Activated B cell treated with CpG ODN at 0.5 μM for 24 hours (primary cell): ENCODE data around the gene TEAD3. TPM values are rescaled to one million over a fixed set of nuclear protein-coding genes. Genes with fewer than 3 reads are reported as not detected.

Source experiments
- ATAC-seq: fragments of 200-7000 bp; cut with Tn5 transposase; one replicate; pipeline ENCODE4 v1.10.0; 2021; ENCODE audit warnings: low read depth, mild to moderate bottlenecking, moderate library complexity
- CTCF ChIA-PET: fragments of 350-600 bp; sonication (Branson Sonifier 250); formaldehyde crosslinking; loops from one replicate; lab custom pipeline; 2021; ENCODE audit warnings: antibody characterized with exemption; lab: Charles Lee
- POLR2A ChIA-PET: fragments of 350-600 bp; sonication (Branson Sonifier 250); formaldehyde crosslinking; loops from one replicate; lab custom pipeline; 2021; ENCODE audit warnings: antibody characterized with exemption; lab: Charles Lee
- DNase-seq: peaks from one replicate; pipeline ENCODE4 v3.0.0; 2022
- H3K27ac Mint-ChIP-seq: one replicate; pipeline ENCODE4 v1.8.0; 2020; ENCODE audit warnings: mixed read lengths
- H3K27me3 Mint-ChIP-seq: one replicate; pipeline ENCODE4 v1.8.0; 2021; ENCODE audit warnings: mixed read lengths
- H3K36me3 Mint-ChIP-seq: one replicate; pipeline ENCODE4 v1.8.0; 2021; ENCODE audit warnings: low read depth, mixed read lengths
- H3K4me1 Mint-ChIP-seq: one replicate; pipeline ENCODE4 v1.8.0; 2021; ENCODE audit warnings: mixed read lengths
- H3K4me3 Mint-ChIP-seq: one replicate; pipeline ENCODE4 v1.8.0; 2020; ENCODE audit warnings: mild to moderate bottlenecking, mixed read lengths
- H3K9me3 Mint-ChIP-seq: one replicate; pipeline ENCODE4 v1.8.0; 2020; ENCODE audit warnings: mixed read lengths
- CTCF ChIP-seq: fragments of 200-600 bp; IDR thresholded peaks from one replicate; pipeline ENCODE4 v1.8.0; 2022; ENCODE audit warnings: antibody characterized with exemption, mild to moderate bottlenecking
- intact Hi-C: fragments of 100-400 bp; cut with micrococcal nuclease; formaldehyde crosslinking; loops from one replicate; pipeline ENCODE4 v1.15.1; 2024
- total RNA-seq: library from RNA; stranded (reverse); gene quantifications from 2 replicates; pipeline ENCODE4 v1.2.3, GENCODE V29; 2022

Gene TEAD3
- total RNA-seq, 1 donor from 2014 or later = 0.13 TPM

DNA sequence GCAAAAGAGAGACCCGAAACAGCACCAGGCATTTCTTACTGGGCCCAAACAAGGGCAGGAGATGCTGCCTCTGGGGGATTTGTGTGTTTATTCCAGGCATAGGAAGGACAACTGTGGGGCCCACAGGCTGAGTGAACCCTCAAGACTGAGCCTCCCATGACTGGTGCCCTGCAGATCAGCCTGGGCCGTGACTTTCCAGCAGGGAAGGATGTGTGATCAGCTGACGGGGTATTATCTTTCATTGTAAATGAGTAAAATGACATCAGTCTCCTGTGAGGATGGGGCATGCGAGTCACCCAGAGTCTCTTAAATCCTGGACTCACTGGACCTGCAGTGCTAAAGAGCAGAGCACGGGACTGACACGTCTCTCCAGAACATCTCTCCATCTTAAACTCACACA lies 3.9 kb upstream of the TEAD3 start:
- POLR2A ChIA-PET = no interaction called here
- H3K9me3 Mint-ChIP-seq = no peaks in the 10 kb centered on the region
- intact Hi-C loops = no loop called here
- H3K4me1 Mint-ChIP-seq = peaks cover 10% of the 10 kb centered on the region
- no peak for DNase-seq
- no peak overlapping the region for H3K4me3 Mint-ChIP-seq
- CTCF ChIA-PET = no interaction called here
- ATAC-seq = no peak
- no peaks in the 10 kb centered on the region for H3K36me3 Mint-ChIP-seq
- TF ChIP-seq CTCF = no peak
- H3K27ac Mint-ChIP-seq = no peak overlapping the region
- peaks cover 29% of the 10 kb centered on the region for H3K27me3 Mint-ChIP-seq

DNA sequence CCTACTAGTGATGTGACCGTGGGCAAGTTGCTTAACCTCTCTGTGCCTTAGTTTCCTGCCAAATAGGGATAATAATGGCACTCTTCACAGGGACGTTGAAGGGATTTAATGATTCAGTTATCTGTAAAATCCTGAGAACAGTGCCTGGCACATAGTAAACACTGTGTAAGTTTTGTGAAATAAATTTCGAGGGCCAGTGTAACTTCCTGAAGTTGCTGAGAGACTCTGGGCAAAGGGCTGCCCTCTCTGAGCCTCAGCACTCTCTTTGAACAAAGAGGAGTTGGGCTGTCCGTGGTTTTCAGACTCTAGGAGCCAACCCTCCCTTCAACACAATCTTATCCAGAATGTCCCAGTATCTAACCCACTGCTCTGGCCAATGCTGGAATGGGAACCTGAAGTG lies 2.5 kb upstream of the TEAD3 start:
- DNase-seq (no peak), ATAC-seq (no peak)
- no peaks in the 10 kb centered on the region for H3K36me3 Mint-ChIP-seq
- ChIA-PET CTCF (interaction anchor here (1.2 kb wide), 1 partner anchor 52 kb away, joined by 4 read pairs; no protein-coding TSS in a partner anchor), POLR2A (no interaction called here)
- intact Hi-C loops = no loop called here
- no peak for TF ChIP-seq CTCF
- no peak overlapping the region for H3K27ac Mint-ChIP-seq
- H3K4me1 Mint-ChIP-seq = peaks cover 10% of the 10 kb centered on the region
- no peaks in the 10 kb centered on the region for H3K9me3 Mint-ChIP-seq
- H3K4me3 Mint-ChIP-seq = no peak overlapping the region
- H3K27me3 Mint-ChIP-seq = peaks cover 31% of the 10 kb centered on the region

GRCh38 chr6:35498422-35499067 lies 1.7 kb upstream of the TEAD3 start:
- TF ChIP-seq CTCF = no peak
- no peaks in the 10 kb centered on the region for H3K36me3 Mint-ChIP-seq
- H3K27me3 Mint-ChIP-seq = peaks cover 31% of the 10 kb centered on the region
- ChIA-PET POLR2A (interaction anchor here (1.7 to 2.2 kb wide), 2 partner anchors 26 to 27 kb away, joined by 7 to 8 read pairs; no protein-coding TSS in a partner anchor), CTCF (no interaction called here)
- peak overlapping the region; percentile 76 for H3K4me3 Mint-ChIP-seq
- H3K9me3 Mint-ChIP-seq = no peaks in the 10 kb centered on the region
- ATAC-seq (no peak), DNase-seq (no peak)
- H3K27ac Mint-ChIP-seq = no peak overlapping the region
- H3K4me1 Mint-ChIP-seq = peaks cover 14% of the 10 kb centered on the region
- intact Hi-C loops = no loop called here

DNA sequence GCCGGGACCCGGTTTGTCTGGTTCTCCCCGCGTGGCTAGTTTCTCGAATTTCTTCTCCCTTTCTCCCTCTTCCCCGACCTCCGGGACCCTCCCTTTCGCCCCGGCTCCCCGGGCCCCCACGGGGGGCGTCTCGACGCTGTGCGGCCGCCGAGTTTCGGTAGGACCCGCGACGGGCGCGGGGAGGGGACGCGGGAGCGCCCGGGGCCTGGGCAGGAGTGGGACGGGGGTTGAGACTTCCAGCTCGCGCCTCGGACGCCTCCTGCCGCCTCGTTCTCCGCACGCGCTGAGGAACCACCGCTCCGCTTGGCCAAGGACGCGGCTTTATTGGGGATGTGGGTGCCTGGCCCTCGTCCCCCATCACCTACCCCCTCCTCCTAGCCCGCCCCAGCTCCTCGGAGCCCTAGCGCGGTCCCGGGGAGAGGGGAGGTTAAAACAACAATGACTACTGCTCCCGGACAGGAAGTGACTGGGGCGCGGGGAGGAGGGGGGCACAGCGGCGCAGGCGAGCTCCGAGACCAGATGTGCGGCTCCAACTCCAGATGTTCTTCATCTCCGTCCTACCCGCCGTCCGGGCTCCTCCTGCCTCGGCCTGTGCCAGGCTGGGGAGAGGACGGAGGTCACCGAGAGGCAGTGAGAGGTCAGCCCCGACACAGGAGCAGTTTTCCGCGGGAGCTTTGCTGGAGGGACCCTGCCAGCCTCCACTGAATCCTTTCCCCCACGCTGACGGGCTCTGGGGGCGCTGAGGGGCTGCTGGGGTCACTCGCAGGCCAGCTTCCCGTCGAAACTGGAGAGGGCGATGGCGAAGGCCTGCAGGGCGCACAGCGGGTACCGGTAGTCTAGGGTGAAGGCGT lies 917 bp upstream of the TEAD3 start:
- H3K36me3 Mint-ChIP-seq = no peaks in the 10 kb centered on the region
- H3K4me1 Mint-ChIP-seq = peaks cover 14% of the 10 kb centered on the region
- no peak overlapping the region for H3K27ac Mint-ChIP-seq

More for the DNA sequence above, 917 bp upstream of the TEAD3 start:
- Mint-ChIP-seq H3K9me3 (no peaks in the 10 kb centered on the region), H3K4me3 (peak overlapping the region; percentile 76), H3K27me3 (peaks cover 32% of the 10 kb centered on the region)
- ChIA-PET CTCF (no interaction called here), POLR2A (interaction anchor here (0.5 to 2.3 kb wide), 5 partner anchors 19 to 92 kb away, joined by 3 to 16 read pairs (median 7); partner anchors contain the start of gene RPL10A)
- intact Hi-C loops = loop anchor here (1.0 kb wide), 1 partner anchor 29 kb away; the partner anchor contains the start of gene RPL10A
- DNase-seq = peak; percentile 40
- peak; percentile 25 for ATAC-seq
- TF ChIP-seq CTCF = no peak
